IPS-11a (cell line): ENCODE data around the gene OASL.

ENCODE experiments used
- H3K4me3 ChIP-seq: one replicate; pipeline ENCODE4 v1.5.1; 2013; ENCODE audit warnings: low read depth, low read length, control low read depth

Gene OASL

GRCh38 chr12:120992989-120993388, 46.1 kb downstream of the OASL start:
- no peak overlapping the region for H3K4me3 ChIP-seq

GRCh38 chr12:120991965-120992364, 47.1 kb downstream of the OASL start:
- no peak overlapping the region for H3K4me3 ChIP-seq

GRCh38 chr12:120990487-120991055, 48.5 kb downstream of the OASL start:
- H3K4me3 ChIP-seq, result no peak overlapping the region

GRCh38 chr12:120989687-120990086, 49.4 kb downstream of the OASL start:
- H3K4me3 ChIP-seq, result no peak overlapping the region

GRCh38 chr12:120988658-120989057, 50.4 kb downstream of the OASL start:
- no peak overlapping the region for H3K4me3 ChIP-seq

GRCh38 chr12:120988234-120988633, 50.8 kb downstream of the OASL start:
- no peak overlapping the region for H3K4me3 ChIP-seq

- no peak overlapping the region for H3K4me3 ChIP-seq
These were observed 54.6 kb downstream of the OASL start for GRCh38 chr12:120984351-120984898.

GRCh38 chr12:120983759-120984158, 55.3 kb downstream of the OASL start:
- no peak overlapping the region for H3K4me3 ChIP-seq

- H3K4me3 ChIP-seq, result no peak overlapping the region
These were observed 56.4 kb downstream of the OASL start for GRCh38 chr12:120982659-120983058.

- H3K4me3 ChIP-seq, result no peak overlapping the region
These were observed 57.6 kb downstream of the OASL start for GRCh38 chr12:120981407-120981941.

- H3K4me3 ChIP-seq, result no peak overlapping the region
These were observed 58.2 kb downstream of the OASL start for GRCh38 chr12:120980800-120981368.

GRCh38 chr12:120979862-120980696, 59.0 kb downstream of the OASL start:
- H3K4me3 ChIP-seq, result no peak overlapping the region

- no peak overlapping the region for H3K4me3 ChIP-seq
These were observed 59.7 kb downstream of the OASL start for GRCh38 chr12:120979220-120979861.

GRCh38 chr12:120978296-120979219, 60.5 kb downstream of the OASL start, which contains the start of gene HNF1A:
Gene HNF1A (plus strand): TSS chr12:120978543. CDS start chr12:120978769, 226 bp downstream.
- no peak within 1 kb of the TSS for H3K4me3 ChIP-seq

- H3K4me3 ChIP-seq, result no peak overlapping the region
These were observed 61.3 kb downstream of the OASL start for GRCh38 chr12:120977531-120978295.

- H3K4me3 ChIP-seq, result no peak overlapping the region
These were observed 66.0 kb downstream of the OASL start for GRCh38 chr12:120972870-120973543.

- no peak overlapping the region for H3K4me3 ChIP-seq
These were observed 67.5 kb downstream of the OASL start for GRCh38 chr12:120971299-120972180.

- H3K4me3 ChIP-seq, result no peak overlapping the region
These were observed 68.7 kb downstream of the OASL start for GRCh38 chr12:120970310-120970709.
